NCI-H2107 (cell line): Measurements from ENCODE around the gene LRRC61.
"Not testable (repeated sequence)": the region's sequence is repeated elsewhere in the genome, so short reads cannot be mapped to it uniquely, and the experiment has no call there.

Experiments
- DNase-seq: peaks from one replicate; lab custom pipeline; 2025; lab: John Stamatoyannopoulos, UW

LRRC61 gene

GRCh38 chr7:150383710-150384397 lies 60.7 kb downstream of the LRRC61 start:
- DNase-seq, result peak; percentile 83

DNA sequence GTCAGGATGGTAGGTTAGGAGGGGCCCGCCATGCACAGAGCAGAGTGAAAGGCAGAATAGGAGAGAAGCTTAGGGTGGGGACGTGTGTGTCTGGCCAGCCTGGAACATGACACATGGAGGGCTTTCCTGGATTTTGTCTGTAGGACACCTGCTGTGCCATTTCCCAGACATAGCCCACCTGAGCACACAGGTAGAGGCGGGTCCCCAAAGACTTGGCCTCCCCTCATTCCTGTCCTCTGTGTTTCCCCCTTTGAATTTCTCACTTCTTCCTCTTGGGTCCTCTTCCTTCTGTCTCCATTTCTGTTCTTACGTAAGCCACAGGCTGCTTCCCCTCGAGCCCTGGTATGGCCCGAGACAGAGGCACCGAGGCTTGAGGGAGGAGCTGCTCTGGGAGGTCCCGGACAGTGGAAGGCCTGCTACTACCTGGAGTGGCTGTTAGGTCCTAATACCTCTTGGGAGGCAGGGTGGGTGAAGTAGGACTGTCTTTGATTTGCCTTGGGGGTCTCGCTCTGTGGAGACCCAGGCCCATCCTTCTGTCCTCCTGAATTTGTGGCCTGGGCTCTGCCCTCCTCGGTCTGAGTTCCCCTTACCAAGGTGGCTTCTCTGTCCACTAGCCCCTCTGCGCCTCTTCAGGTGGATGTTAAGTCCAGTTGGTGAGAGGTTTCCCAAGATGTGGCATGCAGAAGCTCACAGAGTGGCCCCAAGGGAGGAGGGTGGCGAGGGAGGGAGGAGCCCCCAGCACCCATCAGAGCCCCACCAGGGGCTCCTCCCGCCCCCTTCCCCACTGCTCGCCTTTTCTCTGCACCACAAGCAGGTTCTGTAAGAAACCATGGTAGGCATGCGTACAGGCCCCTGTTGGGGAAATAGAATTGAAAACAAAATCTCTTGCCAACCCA lies 61.5 kb downstream of the LRRC61 start:
- no peak for DNase-seq

DNA sequence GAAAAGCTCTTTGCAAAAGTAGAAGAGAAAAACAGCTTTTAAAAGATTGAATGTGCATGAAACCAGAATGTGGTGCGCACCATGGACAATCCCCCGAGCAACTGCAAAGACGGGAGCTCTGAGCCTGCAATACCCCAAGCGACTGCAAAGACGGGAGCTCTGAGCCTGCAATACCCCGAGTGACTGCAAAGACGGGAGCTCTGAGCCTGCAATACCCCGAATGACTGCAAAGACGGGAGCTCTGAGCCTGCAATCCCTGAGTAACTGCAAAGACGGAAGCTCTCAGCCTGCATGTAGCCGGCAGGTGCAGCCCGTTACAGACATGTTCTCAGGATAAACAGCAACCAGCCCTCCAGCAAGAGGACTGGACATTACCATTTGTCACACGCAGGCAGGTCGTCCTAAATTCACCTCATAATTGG lies 62.2 kb downstream of the LRRC61 start:
- DNase-seq, result peak; percentile 36

DNA sequence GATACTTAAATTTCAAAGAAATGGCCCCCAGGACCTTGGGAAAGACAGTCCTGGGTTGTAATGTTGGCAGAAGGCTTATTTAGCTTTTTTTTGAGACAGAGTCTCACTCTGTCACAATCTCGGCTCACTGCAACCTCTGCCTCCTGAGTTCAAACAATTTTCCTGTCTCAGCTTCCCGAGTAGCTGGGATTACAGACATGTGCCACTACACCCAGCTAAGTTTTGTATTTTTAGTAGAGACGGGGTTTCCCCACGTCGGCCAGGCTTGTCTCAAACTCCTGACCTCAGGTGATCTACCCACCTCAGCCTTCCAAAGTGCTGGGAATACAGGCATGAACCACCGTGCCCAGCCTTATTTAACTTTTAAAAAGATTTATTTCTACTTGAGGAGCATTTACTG lies 62.7 kb downstream of the LRRC61 start:
- DNase-seq, result not testable (repeated sequence)
